Stimulated activated CD4-positive, alpha-beta T cell treated with anti-CD3 and anti-CD28 coated beads, Interleukin-1b, Interleukin-23, amount 100 ng/mL, for 1 hour (primary cell): ENCODE results near the gene FCN2.

Source experiments
- DNase-seq, 2 donors: peaks; one replicate each; pipeline ENCODE4 v3.0.0-alpha.2; 2020; ENCODE audit warnings: low read depth in 2 of 2

Gene FCN2

DNA sequence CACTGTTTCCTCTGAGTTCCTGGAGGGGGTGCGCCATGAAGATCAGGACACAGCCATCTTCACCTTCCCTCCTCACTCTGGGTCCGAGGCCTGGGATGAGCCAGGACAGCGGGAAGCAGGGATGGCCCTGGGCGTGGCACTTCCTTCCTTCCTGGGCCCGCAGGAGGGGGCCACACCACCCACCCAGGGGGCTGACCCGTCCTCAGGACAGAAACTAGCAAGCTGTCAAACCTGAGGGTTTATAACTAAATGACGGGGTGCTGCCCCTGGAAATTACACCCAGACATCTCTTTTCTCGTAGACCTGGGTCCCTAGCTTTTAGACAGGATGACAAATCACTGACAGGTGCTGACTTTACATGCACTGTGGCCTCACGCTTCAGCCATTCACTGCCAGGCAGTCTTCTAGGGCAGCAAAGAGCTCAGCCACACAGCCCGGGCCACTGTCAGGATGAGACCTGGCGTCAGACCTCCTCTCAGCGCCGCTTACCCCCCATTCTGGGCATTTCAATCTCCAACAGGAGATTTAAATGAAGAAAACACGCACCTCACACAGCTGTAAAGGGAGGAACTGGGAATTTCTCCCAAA, 8.1 kb downstream of the FCN2 start:
- DNase-seq, result no peak

DNA sequence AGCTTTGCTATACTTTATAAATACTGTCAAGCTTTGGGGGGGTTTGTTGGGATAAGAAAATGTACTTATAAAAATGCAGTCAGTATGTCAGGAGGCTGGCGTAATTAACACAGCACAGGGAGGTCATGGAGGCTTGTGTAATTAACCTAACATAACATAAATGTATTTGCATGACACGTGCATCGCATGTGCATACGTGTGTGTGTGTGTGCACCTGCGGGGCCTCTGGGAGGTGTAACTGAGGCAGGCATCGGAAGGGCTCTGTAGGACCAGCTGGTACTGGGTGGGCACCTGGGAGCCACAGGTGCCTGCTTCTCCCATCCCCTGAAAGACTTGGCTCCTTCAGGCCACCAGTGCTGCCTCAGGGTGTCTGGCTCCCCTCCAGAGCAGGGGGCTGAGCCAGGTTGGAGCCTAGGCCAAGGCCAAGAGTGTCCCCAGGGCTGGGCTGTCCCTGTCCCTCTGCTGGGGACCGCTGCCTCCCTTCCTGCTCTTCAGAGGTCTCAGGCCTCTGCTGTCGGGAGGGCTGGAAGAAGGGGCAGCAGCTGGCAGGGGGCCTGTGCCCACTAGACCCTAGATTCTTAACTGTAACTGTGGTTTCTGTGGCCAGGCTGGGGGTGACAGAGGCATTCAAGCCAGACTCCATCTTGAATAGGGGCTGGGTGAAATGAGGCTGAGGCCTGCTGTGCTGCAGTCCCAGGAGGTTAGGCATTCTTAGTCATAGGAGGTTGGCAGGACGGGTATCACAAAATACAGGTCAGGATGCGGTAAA, 9.0 kb downstream of the FCN2 start:
- DNase-seq, result no peak

DNA sequence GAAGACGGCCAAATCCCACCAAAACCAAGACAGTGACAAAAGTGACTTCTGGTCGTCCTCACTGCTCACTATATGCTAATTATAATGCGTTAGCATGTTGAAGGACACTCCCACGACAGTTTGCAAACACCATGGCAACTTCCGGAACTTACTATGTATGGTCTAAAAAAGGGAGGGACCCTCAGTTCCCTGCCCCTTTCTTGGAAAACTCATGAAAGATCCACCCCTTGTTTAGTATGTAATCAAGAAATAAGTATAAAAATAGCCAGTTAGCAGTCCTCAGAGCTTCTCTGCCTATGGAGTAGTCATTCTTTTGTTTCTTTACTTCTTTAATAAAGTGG, 9.5 kb downstream of the FCN2 start:
- no peak for DNase-seq

DNA sequence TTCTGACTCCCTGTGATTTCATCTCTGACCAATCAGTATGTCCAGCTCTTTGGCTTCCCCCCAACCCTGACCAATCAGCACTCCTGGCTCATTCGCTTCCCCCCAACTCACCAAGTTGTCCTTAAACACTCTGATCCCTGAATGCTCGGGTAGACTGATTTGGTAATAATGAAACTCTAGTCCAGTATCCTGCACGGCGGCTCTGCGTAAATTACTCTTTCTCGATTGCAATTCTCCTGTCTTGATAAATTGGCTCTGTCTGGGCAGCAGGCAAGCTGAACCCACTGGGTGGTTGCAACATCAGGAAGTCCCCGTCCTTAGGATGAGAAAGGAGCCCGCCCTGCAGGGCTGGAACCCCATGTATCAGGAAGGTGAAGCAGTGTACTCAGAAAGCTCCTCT, 10.4 kb downstream of the FCN2 start:
- no peak for DNase-seq

DNA sequence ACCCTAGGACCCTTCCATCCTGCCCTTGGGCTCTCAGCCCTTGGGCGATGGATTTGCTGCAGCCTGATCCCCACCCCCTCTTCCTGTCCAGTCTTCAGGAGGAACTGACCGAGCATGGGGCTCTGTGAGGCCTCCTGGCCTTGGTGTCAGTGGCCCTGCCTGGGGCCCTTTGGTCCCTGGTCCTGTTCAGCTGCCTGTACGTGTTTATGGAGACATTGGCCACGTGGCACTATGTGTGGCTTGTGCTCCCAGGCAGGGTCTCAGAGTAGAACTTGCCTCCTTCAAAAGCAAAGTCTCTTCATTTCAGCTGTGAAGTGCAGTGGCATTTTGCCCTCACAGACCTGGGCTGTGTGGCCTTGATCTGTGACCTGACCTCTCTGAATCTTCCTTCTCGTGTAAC, 11.1 kb downstream of the FCN2 start:
- no peak for DNase-seq

DNA sequence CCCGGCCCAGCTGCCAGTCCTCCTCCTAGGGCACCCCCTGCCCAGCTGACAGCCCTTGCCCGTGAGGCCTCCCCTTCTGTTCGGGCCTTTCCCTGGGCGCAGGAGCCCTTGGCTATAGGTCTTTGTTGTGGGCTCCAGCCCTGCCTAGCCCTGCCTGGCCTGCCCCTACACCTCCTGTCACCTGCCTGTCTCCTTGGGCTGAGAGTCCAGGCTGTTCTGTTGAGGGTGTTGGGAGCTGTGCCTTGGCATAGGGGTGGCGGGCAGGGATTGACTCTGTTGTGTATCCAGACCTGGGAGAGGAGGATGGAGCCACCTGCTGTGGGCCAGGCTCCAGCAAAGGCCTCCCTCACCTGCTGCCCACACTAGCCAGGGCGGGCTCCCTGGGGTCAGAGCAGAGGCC, 11.6 kb downstream of the FCN2 start:
- DNase-seq, result no peak

DNA sequence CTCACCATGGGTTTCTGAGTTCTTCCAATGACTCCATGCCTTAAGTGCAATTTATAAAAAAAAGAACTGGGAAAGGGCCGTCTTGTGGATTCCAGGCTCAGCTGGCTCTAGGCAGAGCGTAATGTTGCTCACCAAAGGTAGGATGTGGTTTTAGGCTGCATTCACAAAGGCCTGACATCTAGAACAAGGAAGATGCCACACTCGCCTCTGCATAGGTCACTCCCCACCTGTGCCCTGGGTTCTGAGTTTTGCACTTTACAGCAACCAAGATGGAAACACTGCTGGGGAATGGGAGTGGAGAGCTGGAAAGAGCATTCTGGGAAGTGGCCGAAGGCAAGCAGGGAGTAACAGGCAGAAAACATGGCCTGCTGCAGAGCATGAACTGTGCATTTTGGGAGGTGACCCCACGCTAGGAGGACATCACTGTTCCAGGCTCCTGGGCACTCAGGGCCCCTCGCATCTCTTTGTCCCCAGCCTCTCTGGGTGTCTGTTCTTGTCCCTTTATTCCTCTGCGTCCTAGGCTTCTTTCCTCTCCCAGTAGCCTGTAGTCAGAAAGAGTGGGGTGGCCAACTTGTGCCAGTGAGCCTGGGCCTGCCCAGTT, 12.3 kb downstream of the FCN2 start:
- DNase-seq, result no peak

DNA sequence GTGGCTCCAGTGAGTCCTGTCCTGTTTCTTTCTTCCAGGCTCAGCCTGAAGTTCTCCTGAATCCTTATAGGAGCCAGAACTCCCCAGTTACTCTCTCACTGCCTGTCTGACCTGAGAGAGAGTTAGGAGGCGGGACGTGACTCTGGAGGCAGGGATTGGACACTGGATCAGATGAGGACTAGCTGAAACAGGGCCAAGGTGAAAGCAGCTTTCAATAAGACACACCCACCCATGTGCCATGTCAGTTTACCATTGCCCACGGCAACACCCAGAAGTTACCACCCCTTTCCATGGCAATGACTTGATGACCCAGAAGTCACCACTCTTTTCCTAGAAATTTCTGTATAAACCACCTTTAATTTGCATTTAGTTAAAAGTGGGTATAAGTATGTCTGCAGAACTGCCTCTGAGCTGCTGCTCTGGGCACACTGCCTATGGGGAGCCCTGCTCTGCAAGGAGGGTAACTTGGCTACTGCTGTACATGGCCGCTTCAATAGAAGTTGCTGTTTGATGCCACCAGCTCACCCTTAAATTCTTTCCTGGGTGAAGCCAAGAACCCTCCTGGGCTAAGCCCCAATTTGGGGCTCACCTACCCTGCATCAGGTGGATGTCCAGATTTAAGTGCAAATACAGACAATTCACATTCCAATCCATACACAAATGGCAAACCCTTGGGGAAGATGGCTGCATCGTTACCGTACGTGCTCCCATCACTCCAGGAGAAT, 13.7 kb downstream of the FCN2 start:
- no peak for DNase-seq

DNA sequence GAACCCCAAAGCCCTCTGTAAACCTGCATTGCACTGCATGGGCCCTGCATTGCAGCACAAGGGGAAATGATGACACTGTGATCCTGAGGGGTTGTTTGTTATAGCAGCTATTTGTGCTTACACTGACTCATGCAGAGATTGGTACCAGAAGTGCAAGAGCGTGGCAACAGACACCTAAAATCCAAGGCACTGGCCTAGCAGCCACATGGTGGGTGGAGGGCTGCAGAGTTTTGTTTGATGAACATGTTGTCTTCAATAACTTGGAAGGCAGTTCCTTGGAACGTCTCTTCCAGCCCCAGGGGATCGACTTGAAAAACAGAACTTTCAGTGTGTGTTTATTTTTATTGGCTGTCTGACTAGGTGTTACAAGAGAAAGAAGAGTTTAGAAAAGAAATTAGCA, 14.5 kb downstream of the FCN2 start:
- no peak for DNase-seq

DNA sequence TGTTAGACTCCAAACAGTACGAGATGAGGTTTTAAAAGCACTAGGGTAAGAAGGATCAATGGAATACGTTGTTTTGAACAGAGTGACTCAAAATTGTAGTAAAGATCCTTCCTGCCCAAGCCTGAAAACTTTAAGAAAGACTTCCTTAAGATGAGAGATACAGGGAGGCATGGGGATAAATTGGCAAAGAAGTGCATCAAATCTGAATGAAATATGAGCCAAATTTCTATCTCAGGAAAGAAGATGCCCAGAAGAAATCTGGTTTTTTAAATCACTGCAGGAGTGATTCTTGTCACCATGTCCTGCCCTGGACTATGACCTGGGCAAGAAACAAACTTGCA, 14.9 kb downstream of the FCN2 start:
- no peak for DNase-seq

DNA sequence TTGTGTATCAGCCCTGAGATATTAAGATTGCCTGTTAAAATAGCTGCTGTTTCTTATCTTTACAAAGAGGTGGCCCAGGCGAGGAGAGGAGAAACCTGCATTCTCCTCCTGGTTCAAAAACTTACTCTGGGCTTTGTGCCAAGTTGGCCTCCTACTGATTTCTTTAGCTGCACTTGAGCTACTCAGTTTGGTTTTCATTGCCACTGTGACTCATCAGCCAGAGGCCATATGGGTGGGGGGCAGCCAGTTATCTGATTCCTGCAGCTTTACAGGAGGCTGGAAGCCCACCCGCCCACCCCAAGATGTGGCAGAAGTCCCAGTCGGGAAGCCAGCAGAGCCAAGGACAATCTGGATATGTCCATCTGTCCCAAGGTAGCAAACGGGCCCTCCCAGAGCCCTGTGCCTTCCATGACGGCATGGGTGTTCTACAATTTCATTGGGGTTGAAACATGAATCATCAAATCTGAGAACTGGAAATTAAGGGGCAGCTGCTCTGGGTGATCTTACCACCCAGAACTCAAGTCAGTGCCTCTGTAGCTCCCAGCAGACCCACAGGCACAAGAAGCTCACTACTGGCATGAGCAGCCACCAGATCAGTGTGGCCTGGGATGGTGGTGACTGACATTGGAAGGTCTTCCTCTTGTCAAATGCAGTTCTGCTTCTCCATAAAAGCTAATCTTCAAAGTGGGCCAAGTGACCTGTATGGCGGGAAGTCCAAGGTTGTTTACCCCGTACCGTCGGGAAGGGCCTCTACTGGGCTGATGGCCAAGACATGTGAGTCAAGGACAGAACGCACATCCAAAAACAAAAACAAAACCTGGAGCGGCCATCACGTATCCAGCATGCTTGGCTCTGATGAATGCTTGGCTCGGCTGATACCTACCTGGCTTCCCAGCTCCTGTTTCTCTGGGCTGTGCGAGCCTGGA, 15.6 kb downstream of the FCN2 start:
- DNase-seq, result no peak

DNA sequence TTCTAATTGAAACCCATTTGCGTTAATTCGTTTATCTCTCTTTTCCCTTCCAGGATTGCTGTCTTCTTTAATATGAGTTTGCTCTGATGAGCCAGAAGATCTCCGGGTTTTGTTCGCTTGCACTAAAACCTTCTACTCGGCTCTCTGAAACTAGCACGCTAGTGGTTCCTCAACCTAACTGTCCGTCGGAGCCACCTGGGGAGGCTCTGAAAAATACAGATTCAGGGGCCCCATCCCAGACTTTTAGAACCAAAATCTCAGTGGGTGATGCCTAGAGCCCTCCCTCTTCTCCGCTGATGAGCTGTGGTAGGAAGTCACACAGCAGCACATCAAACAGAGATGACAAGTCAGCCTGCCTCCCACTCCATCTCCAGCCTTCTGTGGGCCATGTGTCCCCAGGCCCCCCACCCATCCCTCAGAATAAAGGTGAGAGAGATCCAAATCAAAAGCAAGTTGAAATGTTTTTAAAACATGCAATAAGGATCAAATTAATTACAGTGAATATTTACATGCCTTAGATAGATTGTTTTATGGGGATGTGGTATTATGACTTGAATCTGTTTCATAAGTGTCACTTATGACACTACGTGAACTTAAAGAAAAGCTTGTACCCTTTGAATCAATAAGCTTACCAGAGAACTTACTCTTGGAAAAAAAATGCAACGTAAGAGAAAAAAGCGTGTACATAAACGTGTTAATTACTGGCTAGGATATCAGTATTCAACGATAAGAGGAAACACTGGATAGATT, 16.4 kb downstream of the FCN2 start:
- DNase-seq, result no peak

DNA sequence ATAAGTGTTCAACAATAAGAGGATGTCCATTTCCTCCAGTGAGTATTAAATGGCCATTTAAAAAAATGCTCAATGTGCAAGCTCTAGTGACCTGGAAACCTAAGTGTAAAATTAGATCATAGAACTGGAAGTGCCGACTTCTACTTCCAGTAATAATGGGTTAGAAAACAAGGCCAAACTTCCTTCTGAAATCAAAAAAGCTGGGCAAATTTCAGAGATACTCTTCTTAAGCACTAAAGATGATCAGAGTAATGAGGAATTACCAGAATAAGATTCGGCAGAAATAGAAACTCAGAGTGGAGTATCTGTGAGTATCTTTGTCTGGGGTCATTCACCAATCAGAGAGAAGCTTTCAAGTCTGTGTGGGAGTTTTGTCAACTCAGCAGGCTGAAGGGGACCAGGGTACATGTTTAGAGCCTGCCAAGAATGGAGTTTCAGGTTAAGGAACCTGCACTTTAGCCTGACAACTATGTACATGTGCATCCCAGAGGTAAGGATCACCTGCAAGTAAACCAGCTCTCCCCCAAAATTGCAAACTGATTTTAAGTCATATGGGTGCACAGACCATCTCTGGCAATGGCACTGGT, 17.1 kb downstream of the FCN2 start:
- DNase-seq, result no peak

DNA sequence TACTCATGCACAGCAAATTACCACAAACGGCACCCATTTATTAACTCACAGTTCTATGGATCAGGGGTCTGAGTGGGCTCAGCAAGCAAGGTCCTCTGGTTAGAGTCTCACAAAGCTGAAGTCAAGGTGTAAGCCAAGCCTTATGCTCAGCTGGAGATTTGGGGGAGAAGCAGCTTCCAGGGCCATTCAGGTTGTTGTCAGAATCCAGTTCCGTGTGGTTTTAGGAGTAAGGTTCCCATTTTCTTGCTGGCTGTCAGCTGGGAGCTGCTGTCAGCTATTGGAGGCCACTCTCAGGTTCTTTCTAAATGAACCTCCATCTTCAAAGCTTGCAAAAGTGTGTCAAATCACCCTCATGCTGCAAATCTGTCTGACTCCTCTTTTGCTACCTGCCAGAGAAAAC, 17.7 kb downstream of the FCN2 start:
- no peak for DNase-seq

DNA sequence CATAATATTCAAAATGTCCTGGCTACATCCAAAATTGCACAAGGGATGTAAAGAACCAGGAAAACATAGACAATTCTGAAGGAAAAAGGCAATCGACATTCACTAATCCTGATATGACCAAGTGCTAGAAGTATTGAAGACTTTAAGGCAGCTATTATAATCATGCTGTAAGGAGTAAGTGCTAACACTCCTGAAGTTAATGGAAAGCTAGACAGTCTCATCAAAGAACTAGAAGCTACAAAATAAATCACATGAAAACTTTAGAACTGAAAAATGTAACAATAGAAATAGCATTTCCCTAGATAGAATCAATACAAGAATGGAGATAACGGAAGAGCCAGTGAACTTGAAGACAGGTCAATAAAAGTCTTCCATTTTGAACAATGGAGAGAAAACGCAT, 18.6 kb downstream of the FCN2 start:
- no peak for DNase-seq

DNA sequence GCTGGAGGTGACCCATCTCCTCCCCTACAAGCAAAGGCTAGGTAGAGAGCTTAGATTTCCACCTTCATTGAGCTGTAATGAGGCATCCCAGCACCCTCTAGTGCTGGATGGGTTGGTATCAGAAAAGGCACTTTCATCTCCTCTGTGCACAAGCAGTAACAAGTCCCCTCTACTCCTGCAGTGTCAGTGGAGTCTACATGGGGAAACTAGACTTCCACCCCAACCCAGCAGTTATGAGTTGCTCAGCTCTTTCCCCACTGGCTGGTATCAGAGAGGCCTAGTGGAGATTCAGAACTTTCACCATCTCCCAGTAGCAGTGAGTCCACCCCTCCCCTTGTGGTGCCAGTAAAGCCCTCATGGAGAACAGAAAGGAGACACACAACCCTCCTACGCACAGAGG, 19.2 kb downstream of the FCN2 start:
- DNase-seq, result no peak

DNA sequence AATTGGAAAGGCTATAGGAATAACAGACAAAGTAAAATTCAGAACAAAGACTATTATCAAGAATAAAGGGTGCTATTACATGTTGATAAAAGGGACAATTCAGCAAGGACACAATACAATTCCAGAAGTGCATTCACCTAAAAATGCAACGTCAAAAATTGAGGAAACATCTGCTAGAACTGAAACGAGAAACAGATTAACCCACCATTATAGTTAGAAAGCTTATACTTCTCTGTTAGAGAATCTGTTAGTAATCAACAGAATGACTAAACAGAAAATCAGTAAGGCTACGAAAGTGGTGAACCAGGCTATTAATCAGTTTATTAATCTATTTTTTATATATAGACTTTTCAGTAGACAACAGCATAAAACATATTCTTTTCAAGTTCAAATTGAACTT, 22.3 kb downstream of the FCN2 start:
- DNase-seq, result no peak

DNA sequence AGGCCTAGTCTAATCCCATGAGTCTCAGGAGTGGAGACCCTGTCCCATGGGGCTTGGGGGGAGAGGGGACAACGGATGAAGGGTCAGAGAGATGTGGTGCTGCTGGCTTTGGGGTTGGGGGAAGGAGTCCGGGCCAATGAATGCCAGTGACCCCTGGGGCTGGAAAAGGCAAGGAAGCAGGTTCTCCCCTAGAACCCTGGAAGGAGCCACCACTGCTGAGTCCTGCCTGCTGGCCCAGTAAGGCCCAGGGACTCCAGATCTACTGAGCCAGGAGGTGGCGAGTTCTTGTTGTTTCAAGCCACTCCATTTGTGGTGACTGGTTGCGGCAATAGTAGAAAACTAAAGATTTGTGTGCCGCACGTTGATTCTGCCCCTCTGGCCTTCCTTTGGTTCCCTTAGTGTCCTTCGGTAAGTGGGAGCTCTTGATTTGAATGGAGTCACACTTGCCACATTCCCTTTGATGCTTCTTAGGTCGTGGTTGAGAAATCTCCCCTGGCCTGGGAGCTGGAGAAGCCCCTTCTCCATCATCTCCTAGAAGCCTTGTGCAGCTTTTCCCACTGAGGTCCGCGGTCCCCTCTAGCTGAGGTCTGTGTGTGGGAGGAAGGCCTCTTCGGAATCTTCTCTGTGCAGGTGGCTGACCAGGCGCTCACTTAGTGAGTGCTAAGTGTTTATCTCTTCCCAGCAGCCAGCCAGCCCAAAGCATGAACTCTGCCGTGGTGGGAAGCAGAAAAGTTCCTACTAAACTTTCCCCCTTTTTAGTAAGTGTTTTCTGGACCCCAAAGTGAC, 28.1 kb downstream of the FCN2 start:
- DNase-seq, result no peak

DNA sequence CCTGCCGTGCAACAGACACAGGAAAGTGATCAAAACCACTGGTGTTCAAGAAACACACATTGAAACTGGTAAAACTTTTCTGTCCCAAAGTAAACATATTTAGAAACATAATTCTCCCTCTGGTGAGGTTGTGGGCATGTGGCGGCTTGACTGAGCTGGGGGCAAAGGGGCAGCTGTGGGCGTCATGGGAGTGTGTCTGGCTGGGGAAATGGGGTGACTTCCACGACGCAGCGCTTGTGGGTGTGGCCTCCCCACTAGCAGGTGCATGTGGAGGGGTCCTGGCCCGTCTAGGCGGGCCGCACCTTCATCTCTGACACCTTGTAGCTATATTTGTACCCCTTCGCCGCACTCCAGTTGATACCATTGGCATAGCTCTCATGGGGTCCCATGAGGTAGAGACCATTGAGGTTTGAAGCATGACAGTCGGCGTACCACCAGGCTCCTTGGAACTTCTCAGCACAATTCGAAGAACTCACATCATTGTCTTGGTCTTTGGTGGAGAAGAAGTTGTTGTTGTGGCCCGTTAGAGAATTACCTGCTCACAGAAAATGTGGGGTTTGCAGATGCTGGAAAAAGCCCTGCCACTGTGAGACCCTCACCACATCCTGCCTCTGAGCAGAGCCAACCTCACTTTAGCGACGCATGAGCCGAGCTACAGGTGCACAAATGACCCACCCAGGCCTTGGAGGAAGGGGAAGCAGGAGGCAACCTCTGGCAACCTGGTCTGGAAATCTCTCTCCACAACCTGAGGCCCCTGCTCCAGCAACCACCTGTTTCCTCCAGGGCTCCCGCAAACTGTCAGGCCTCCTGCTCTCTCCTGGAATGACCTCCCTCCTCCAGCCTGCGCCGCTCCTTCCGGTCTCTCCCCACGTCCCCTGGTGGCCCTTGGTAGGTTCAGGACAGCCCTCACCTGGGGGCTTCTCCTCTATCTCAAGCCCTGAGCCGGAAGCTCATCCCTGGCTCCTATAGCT, 29.2 kb downstream of the FCN2 start:
- DNase-seq, result no peak
